ENCODE data around the gene LOXL1.

The LOXL1 gene

GRCh38 chr15:73979636-73980035 is 53.4 kb downstream of the LOXL1 start:
- Mint-ChIP-seq H3K9me3 (no peaks in the 10 kb centered on the region), H3K4me1 (peaks cover 37% of the 10 kb centered on the region), H3K27ac (no peak overlapping the region), H3K4me3 (no peak overlapping the region), H3K36me3 (ENCODE audit: low read depth) (no peaks in the 10 kb centered on the region), H3K27me3 (ENCODE audit: low read depth, poor library complexity) (peaks cover 16% of the 10 kb centered on the region)
- DNase-seq: no peak
- no peak for TF ChIP-seq CTCF (IDR thresholded peaks at IDR 0.05)

- no peak for TF ChIP-seq CTCF (IDR thresholded peaks at IDR 0.05)
- H3K4me1 Mint-ChIP-seq: peaks cover 47% of the 10 kb centered on the region
- DNase-seq: no peak
- no peaks in the 10 kb centered on the region for H3K9me3 Mint-ChIP-seq
- H3K36me3 Mint-ChIP-seq (ENCODE audit: low read depth): no peaks in the 10 kb centered on the region
- peaks cover 16% of the 10 kb centered on the region for H3K27me3 Mint-ChIP-seq (ENCODE audit: low read depth, poor library complexity)
- no peak overlapping the region for H3K4me3 Mint-ChIP-seq
- H3K27ac Mint-ChIP-seq: no peak overlapping the region
These were observed 55.5 kb downstream of the LOXL1 start for GRCh38 chr15:73981761-73982221.

GRCh38 chr15:73982222-73982962 is 56.1 kb downstream of the LOXL1 start:
- no peak for TF ChIP-seq CTCF (IDR thresholded peaks at IDR 0.05)
- Mint-ChIP-seq H3K27ac (peak overlapping the region; percentile 54), H3K4me1 (peaks cover 50% of the 10 kb centered on the region), H3K36me3 (ENCODE audit: low read depth) (no peaks in the 10 kb centered on the region), H3K4me3 (no peak overlapping the region), H3K27me3 (ENCODE audit: low read depth, poor library complexity) (peaks cover 16% of the 10 kb centered on the region), H3K9me3 (no peaks in the 10 kb centered on the region)
- no peak for DNase-seq

- Mint-ChIP-seq H3K36me3 (ENCODE audit: low read depth) (no peaks in the 10 kb centered on the region), H3K9me3 (no peaks in the 10 kb centered on the region), H3K4me3 (no peak overlapping the region), H3K27ac (no peak overlapping the region), H3K27me3 (ENCODE audit: low read depth, poor library complexity) (peaks cover 12% of the 10 kb centered on the region), H3K4me1 (peaks cover 50% of the 10 kb centered on the region)
- no peak for DNase-seq
- TF ChIP-seq CTCF (IDR thresholded peaks at IDR 0.05): no peak
These were observed 57.0 kb downstream of the LOXL1 start for GRCh38 chr15:73983211-73983727.

GRCh38 chr15:73983773-73984172 is 57.5 kb downstream of the LOXL1 start:
- Mint-ChIP-seq H3K27me3 (ENCODE audit: low read depth, poor library complexity) (peaks cover 10% of the 10 kb centered on the region), H3K27ac (no peak overlapping the region), H3K4me3 (no peak overlapping the region), H3K36me3 (ENCODE audit: low read depth) (no peaks in the 10 kb centered on the region), H3K9me3 (no peaks in the 10 kb centered on the region), H3K4me1 (peaks cover 48% of the 10 kb centered on the region)
- no peak for DNase-seq
- TF ChIP-seq CTCF (IDR thresholded peaks at IDR 0.05): no peak

All from nephron progenitor cell (in vitro differentiated cells).